Astrocyte of the spinal cord (primary cell): ENCODE results near the gene RNFT1.
"Not testable (repeated sequence)": the region's sequence is repeated elsewhere in the genome, so short reads cannot be mapped to it uniquely, and the experiment has no call there.

Source experiments
- DNase-seq: peaks from one replicate; pipeline ENCODE4 v3.0.0; 2011; ENCODE audit warnings: low read depth, low spot score
- H3K4me3 ChIP-seq: 2 replicates; pipeline ENCODE4 v1.5.1; 2011; ENCODE audit warnings: low read depth, mild to moderate bottlenecking, low read length, moderate library complexity
- CTCF ChIP-seq: IDR thresholded peaks from 2 replicates; pipeline ENCODE4 v1.5.1; 2012; ENCODE audit warnings: low read depth, mild to moderate bottlenecking, low read length, inconsistent platforms
- in situ Hi-C: cut with HindIII; loops from 2 replicates; pipeline ENCODE4 v1.10.0; 2017; ENCODE audit warnings: low sequenced_read_pairs

Gene RNFT1

DNA sequence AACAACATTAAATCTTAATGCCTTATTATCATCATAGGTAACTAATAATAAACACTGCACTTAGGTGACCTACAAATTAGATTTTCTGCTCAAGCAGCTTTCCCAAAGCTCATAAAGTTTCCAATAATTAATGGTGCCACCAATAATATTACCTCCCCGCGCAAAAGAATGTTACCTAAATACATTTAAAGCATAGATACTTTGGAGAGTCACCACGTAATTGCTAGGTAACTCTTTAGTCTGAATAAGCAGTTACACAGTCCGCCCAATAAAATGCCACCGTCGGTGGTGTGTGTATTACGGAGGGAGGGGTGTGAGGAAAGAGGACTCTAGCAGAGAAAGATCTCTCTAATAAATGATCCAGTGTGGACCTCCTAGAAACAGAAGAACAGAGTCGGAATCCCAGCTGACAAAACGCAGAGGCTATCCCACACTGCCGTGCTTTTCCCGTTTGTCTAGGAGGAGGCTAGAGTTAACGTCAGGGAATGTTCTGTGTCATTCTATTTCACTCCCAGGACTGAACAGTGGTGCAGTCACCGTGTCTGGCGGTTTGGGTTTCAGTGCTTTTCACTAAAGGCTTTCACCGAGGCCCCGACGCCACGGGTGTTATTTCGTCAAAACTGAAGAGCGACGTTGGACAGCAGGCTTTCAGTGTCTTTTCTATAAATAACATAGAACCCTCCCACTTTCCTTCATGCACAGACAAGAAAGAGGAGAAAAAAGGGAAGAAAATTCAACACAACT, 630 bp downstream of the RNFT1 start:
- peak; percentile 70 for DNase-seq

DNA sequence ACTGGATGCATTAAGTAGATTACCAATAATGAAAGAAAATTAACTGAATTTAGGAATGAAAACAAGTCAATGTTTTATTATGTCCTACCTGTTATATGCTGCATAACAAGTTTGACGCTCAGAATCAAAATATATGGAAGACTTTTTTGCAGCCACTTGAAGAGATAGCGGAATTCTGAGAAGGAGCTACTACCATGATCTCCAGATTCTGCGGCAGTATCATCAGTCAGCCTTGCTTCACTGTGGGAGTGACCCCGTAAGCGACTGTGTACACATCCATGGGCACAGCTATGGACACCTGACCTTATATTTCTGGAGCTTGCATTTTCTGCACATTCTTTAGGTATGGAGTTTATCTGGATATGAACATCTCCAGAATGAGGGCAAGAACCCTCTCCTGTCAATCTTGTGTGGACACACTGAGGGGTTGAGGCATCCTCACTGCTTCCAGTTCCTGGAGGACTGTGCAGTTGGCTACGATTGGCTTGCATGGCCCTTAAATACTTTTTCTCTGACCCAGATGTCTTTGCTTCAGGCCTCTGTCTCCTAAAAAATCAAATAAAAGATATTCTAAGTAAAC, 1.7 kb downstream of the RNFT1 start:
- no peak overlapping the region for H3K4me3 ChIP-seq
- in situ Hi-C loops: no loop called here
- TF ChIP-seq CTCF: no peak
- no peak for DNase-seq

More for the DNA sequence above, 630 bp downstream of the RNFT1 start:
- H3K4me3 ChIP-seq: peak overlapping the region; percentile 90
- TF ChIP-seq CTCF: no peak
- in situ Hi-C loops: no loop called here

GRCh38 chr17:59959574-59959973, 5.0 kb downstream of the RNFT1 start:
- DNase-seq, in situ Hi-C loops, H3K4me3 ChIP-seq: not testable (repeated sequence)

DNA sequence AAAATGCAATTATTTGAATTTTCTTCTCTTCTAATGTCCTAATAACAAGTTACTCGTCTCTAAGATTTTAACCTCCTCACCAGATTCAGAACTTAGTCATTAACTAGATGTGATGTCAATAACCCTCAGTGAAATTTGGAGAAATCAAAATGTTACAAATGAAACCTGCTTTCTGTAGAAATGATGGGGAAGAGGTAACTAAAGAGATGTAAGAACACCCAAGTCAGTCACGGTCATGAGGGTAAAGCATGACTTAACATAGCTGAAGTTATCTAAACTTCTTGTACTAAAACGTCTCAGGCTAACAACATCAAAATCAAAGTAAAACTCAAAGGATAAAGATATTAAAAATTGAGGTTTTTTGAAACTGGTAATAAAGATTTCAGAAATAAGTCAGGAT, 9.7 kb downstream of the RNFT1 start:
- no peak for DNase-seq
- no peak overlapping the region for H3K4me3 ChIP-seq
- in situ Hi-C loops: no loop called here
- no peak for TF ChIP-seq CTCF

- TF ChIP-seq CTCF: no peak
- no peak overlapping the region for H3K4me3 ChIP-seq
- no peak for DNase-seq
- in situ Hi-C loops: no loop called here
Observed at GRCh38 chr17:59950049-59950448, 14.5 kb downstream of the RNFT1 start.

DNA sequence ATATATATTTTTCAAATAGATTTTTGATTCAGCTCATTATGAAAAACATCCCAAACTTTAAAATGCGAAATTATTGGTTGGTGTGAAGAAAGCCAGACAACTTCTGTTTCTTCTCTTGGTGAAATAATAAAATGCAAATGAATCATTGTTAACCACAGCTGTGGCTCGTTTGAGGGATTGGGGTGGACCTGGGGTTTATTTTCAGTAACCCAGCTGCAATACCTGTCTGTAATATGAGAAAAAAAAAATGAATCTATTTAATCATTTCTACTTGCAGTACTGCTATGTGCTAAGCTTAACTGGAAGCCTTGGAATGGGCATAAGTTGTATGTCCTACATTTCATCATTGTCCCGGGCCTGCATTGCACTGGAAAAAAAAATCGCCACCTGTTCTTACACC, 17.2 kb downstream of the RNFT1 start:
- DNase-seq, H3K4me3 ChIP-seq, in situ Hi-C loops: not testable (repeated sequence)

GRCh38 chr17:59946433-59946832, 18.1 kb downstream of the RNFT1 start:
- H3K4me3 ChIP-seq, in situ Hi-C loops, DNase-seq: not testable (repeated sequence)

GRCh38 chr17:59941131-59941530, 23.4 kb downstream of the RNFT1 start:
- H3K4me3 ChIP-seq: no peak overlapping the region
- DNase-seq: no peak
- no peak for TF ChIP-seq CTCF
- in situ Hi-C loops: no loop called here

DNA sequence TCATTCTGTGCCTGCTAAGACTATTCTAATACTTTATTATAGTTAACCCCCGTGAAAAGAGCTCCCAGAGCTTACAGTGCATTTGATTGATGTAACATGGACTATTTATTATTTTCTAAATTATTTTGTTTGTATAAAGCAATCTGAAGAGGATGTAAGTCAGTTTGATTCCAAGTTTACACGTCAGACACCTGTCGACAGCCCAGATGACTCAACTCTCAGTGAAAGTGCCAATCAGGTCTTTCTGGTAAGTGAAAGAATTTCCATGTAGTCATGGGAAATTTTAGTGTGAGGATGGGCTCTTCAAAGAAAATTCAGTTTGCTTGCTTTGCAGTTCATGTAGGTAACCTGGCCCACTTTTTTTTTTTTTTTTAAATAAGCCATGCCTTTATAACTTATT, 23.8 kb downstream of the RNFT1 start:
- in situ Hi-C loops, H3K4me3 ChIP-seq, DNase-seq: not testable (repeated sequence)

GRCh38 chr17:59933317-59933716, 31.2 kb downstream of the RNFT1 start:
- DNase-seq, in situ Hi-C loops, H3K4me3 ChIP-seq: not testable (repeated sequence)

DNA sequence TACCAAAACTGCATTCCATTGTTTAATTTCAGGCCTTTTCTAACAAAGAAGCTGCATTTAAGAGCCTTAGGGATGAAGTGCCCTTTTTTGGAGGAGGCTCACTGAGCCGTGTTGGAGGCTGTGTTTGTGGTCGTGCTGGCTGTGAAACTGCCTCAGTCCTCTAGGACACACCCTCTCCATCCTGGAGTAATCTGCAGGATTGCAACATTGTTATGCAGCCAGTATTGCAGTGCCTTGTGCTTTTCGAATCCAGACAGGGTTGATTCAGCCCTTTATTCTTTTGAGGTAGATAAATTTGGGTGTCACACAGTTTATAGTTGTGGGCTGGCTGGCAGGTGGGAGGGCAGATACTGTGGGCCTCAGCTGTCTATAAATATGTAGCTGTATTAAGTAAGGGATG, 33.8 kb downstream of the RNFT1 start:
- DNase-seq, H3K4me3 ChIP-seq, in situ Hi-C loops: not testable (repeated sequence)

GRCh38 chr17:59930121-59930520, 34.4 kb downstream of the RNFT1 start:
- DNase-seq, in situ Hi-C loops, H3K4me3 ChIP-seq: not testable (repeated sequence)
